MCF 10A (cell line): ENCODE measurements around the gene BAIAP3. TPM values are rescaled to one million over a fixed set of nuclear protein-coding genes. Genes with fewer than 3 reads are reported as not detected.
"Not testable (repeated sequence)": the region's sequence is repeated elsewhere in the genome, so short reads cannot be mapped to it uniquely, and the experiment has no call there.

Experiments used
- BruUV-seq: library from RNA; stranded (reverse); fragments of 400-500 nt; replicated peaks from 2 replicates; lab custom pipeline; 2021; lab: Mats Ljungman, UMichigan
- CTCF ChIA-PET: fragments of 300-600 bp; sonication (Branson Sonifier 250); formaldehyde crosslinking; extraction: SDS; loops from one replicate; lab custom pipeline; 2021; ENCODE audit warnings: antibody characterized with exemption, inconsistent platforms; lab: Yijun Ruan, JAX
- POLR2A ChIA-PET: fragments of 300-600, 350-650 bp; sonication (Branson Sonifier 250); formaldehyde crosslinking; extraction: SDS; loops from one replicate; lab custom pipeline; 2020; ENCODE audit warnings: antibody characterized with exemption, inconsistent platforms; lab: Yijun Ruan, JAX
- DNase-seq: peaks from one replicate; pipeline ENCODE4 v3.0.0-alpha.2; 2018; ENCODE audit not compliant: unreplicated experiment
- H3K27ac Mint-ChIP-seq: one replicate; pipeline ENCODE4 v1.8.0; 2022; ENCODE audit warnings: mild to moderate bottlenecking, low read depth, mixed read lengths; ENCODE audit not compliant: unreplicated experiment
- H3K27me3 Mint-ChIP-seq: one replicate; pipeline ENCODE4 v1.8.0; 2022; ENCODE audit warnings: mixed read lengths; ENCODE audit not compliant: insufficient read depth, unreplicated experiment
- H3K36me3 Mint-ChIP-seq: one replicate; pipeline ENCODE4 v1.8.0; 2022; ENCODE audit warnings: mild to moderate bottlenecking, moderate library complexity, mixed read lengths; ENCODE audit not compliant: insufficient read depth, unreplicated experiment
- H3K4me1 Mint-ChIP-seq: one replicate; pipeline ENCODE4 v1.8.0; 2022; ENCODE audit warnings: mixed read lengths; ENCODE audit not compliant: insufficient read depth, unreplicated experiment
- H3K4me3 Mint-ChIP-seq: one replicate; pipeline ENCODE4 v1.8.0; 2022; ENCODE audit warnings: mild to moderate bottlenecking, moderate library complexity, mixed read lengths; ENCODE audit not compliant: unreplicated experiment
- H3K9me3 Mint-ChIP-seq: one replicate; pipeline ENCODE4 v1.8.0; 2022; ENCODE audit warnings: mixed read lengths; ENCODE audit not compliant: unreplicated experiment
- CTCF ChIP-seq: fragments of 200-600 bp; IDR thresholded peaks from one replicate; pipeline ENCODE4 v1.8.0; 2022; ENCODE audit warnings: antibody characterized with exemption, mild to moderate bottlenecking; ENCODE audit not compliant: unreplicated experiment
- intact Hi-C: fragments of 100-400 bp; cut with micrococcal nuclease; formaldehyde crosslinking; loops from 2 replicates; pipeline ENCODE4 v1.14.1; 2022
- total RNA-seq: library from RNA; stranded (reverse); gene quantifications from 2 replicates; pipeline ENCODE4 v1.2.3, GENCODE V29; 2022

Gene BAIAP3
- total RNA-seq, 1 experiment from 2014 or later, result 0.75 TPM

- ChIA-PET POLR2A (no interaction called here), CTCF (no interaction called here)
- Mint-ChIP-seq H3K27me3 (no peaks in the 10 kb centered on the region), H3K9me3 (no peaks in the 10 kb centered on the region), H3K4me1 (no peaks in the 10 kb centered on the region), H3K4me3 (no peak overlapping the region), H3K36me3 (peaks cover 23% of the 10 kb centered on the region), H3K27ac (no peak overlapping the region)
- DNase-seq, result no peak
- intact Hi-C loops, result no loop called here
- BruUV-seq, result no TSS peak
- no peak for TF ChIP-seq CTCF
Measured at GRCh38 chr16:1326946-1327618, 6.4 kb upstream of the BAIAP3 start.

- Mint-ChIP-seq H3K9me3 (no peaks in the 10 kb centered on the region), H3K4me1 (no peaks in the 10 kb centered on the region), H3K4me3 (no peak overlapping the region), H3K27ac (no peak overlapping the region), H3K36me3 (peaks cover 18% of the 10 kb centered on the region), H3K27me3 (no peaks in the 10 kb centered on the region)
- BruUV-seq, result no TSS peak
- CTCF ChIA-PET, result no interaction called here
- POLR2A ChIA-PET, result no interaction called here
- intact Hi-C loops, result no loop called here
- no peak for TF ChIP-seq CTCF
- DNase-seq, result no peak
Measured at GRCh38 chr16:1327619-1327947, 5.9 kb upstream of the BAIAP3 start.

GRCh38 chr16:1328136-1328535 lies 5.3 kb upstream of the BAIAP3 start:
- H3K27ac Mint-ChIP-seq, CTCF ChIA-PET, H3K9me3 Mint-ChIP-seq, BruUV-seq, intact Hi-C loops, H3K4me1 Mint-ChIP-seq, H3K4me3 Mint-ChIP-seq, POLR2A ChIA-PET, DNase-seq, H3K27me3 Mint-ChIP-seq: not testable (repeated sequence)
- peaks cover 15% of the 10 kb centered on the region for H3K36me3 Mint-ChIP-seq

GRCh38 chr16:1328961-1329360 lies 4.5 kb upstream of the BAIAP3 start:
- POLR2A ChIA-PET, result interaction anchor here (0.5 kb wide), 1 partner anchor 506 kb away, joined by 3 read pairs; no protein-coding TSS in a partner anchor
- BruUV-seq, H3K36me3 Mint-ChIP-seq, CTCF ChIA-PET, DNase-seq, H3K4me1 Mint-ChIP-seq, H3K27me3 Mint-ChIP-seq, H3K4me3 Mint-ChIP-seq, H3K27ac Mint-ChIP-seq, H3K9me3 Mint-ChIP-seq, intact Hi-C loops: not testable (repeated sequence)

- H3K36me3 Mint-ChIP-seq, result no peaks in the 10 kb centered on the region
- CTCF ChIA-PET, result interaction anchor here (0.6 to 1.0 kb wide), 4 partner anchors 12 to 593 kb away, joined by 3 read pairs; no protein-coding TSS in a partner anchor
- BruUV-seq, result no TSS peak
Measured at GRCh38 chr16:1330260-1330914, 3.1 kb upstream of the BAIAP3 start.

More at GRCh38 chr16:1330260-1330914, 3.1 kb upstream of the BAIAP3 start:
- Mint-ChIP-seq H3K9me3 (no peaks in the 10 kb centered on the region), H3K4me1 (no peaks in the 10 kb centered on the region), H3K27ac (no peak overlapping the region), H3K27me3 (peaks cover 13% of the 10 kb centered on the region), H3K4me3 (no peak overlapping the region)
- no peak for DNase-seq
- intact Hi-C loops, result no loop called here
- TF ChIP-seq CTCF, result peak; percentile 37
- POLR2A ChIA-PET, result no interaction called here
